ENCODE results near the gene SS18L1. TPM values are rescaled to one million over a fixed set of nuclear protein-coding genes. Genes with fewer than 3 reads are reported as not detected.

SS18L1 gene
- total RNA-seq, 1 experiment from 2014 or later = 12.3 TPM

GRCh38 chr20:62196286-62196685, 52.7 kb downstream of the SS18L1 start:
- H3K79me2 ChIP-seq (ENCODE audit: low read length) = peaks cover 7% of the 10 kb centered on the region; the same call in 1 of the 2 replicates
- no peak overlapping the region for H3K27ac ChIP-seq (ENCODE audit: low read length)
- no peaks in the 10 kb centered on the region for H4K20me1 ChIP-seq (ENCODE audit: insufficient read depth, low read depth, low read length)
- H3K9ac ChIP-seq (ENCODE audit: low read length) = no peak overlapping the region
- no peak overlapping the region for H3K4me2 ChIP-seq (ENCODE audit: low read depth, low read length, poor library complexity, severe bottlenecking)
- DNase-seq = no peak
- peaks cover 13% of the 10 kb centered on the region for H3K36me3 ChIP-seq (ENCODE audit: insufficient read depth, low read length)
- no peaks in the 10 kb centered on the region for H3K4me1 ChIP-seq (ENCODE audit: low read length)
- H3K9me2 ChIP-seq (replicated peaks; ENCODE audit: insufficient read depth, low read length) = no peaks in the 10 kb centered on the region
- no peaks in the 10 kb centered on the region for H3K9me3 ChIP-seq (ENCODE audit: low read length)
- no peaks in the 10 kb centered on the region for H3K27me3 ChIP-seq (ENCODE audit: low read length)
- no peak overlapping the region for H2AFZ ChIP-seq (ENCODE audit: low read length)
- no peak overlapping the region for H3K4me3 ChIP-seq (ENCODE audit: low read length)

- no peaks in the 10 kb centered on the region for H3K9me3 ChIP-seq (ENCODE audit: low read length)
- H3K4me3 ChIP-seq (ENCODE audit: low read length) = no peak overlapping the region
- H3K27ac ChIP-seq (ENCODE audit: low read length) = no peak overlapping the region
- no peak overlapping the region for H3K4me2 ChIP-seq (ENCODE audit: low read depth, low read length, poor library complexity, severe bottlenecking)
- H3K27me3 ChIP-seq (ENCODE audit: low read length) = no peaks in the 10 kb centered on the region
- H3K9ac ChIP-seq (ENCODE audit: low read length) = no peak overlapping the region
- no peaks in the 10 kb centered on the region for H4K20me1 ChIP-seq (ENCODE audit: insufficient read depth, low read depth, low read length)
- H3K4me1 ChIP-seq (ENCODE audit: low read length) = no peaks in the 10 kb centered on the region
- peaks cover 4% of the 10 kb centered on the region; the same call in 1 of the 2 replicates for H3K79me2 ChIP-seq (ENCODE audit: low read length)
- no peak overlapping the region for H2AFZ ChIP-seq (ENCODE audit: low read length)
- no peak for DNase-seq
- H3K36me3 ChIP-seq (ENCODE audit: insufficient read depth, low read length) = peaks cover 13% of the 10 kb centered on the region
- no peaks in the 10 kb centered on the region for H3K9me2 ChIP-seq (replicated peaks; ENCODE audit: insufficient read depth, low read length)
These were observed 53.7 kb downstream of the SS18L1 start for GRCh38 chr20:62197311-62197710.

DNA sequence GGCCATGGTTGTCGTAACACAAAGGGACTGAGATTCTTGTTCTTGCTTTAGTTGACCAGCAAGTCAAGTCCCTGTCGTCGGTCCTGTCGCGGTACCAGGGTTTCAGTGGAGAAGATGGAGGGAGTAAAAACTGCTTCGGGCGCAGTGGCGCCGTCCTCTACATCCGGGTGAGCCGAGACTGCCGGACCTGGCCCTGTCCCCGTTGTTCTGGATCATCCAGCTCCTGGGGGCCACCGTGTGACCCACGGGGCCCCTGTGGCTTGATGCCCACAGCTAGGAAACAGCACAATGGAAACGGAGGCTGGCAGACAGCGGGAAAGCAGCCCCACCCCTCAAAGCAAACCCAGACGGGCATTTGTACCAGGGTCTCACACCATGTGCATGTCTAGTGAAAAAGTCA, 54.2 kb downstream of the SS18L1 start:
- H3K4me3 ChIP-seq (ENCODE audit: low read length) = no peak overlapping the region
- peaks cover 13% of the 10 kb centered on the region for H3K36me3 ChIP-seq (ENCODE audit: insufficient read depth, low read length)
- H3K4me1 ChIP-seq (ENCODE audit: low read length) = no peaks in the 10 kb centered on the region
- no peak overlapping the region for H3K9ac ChIP-seq (ENCODE audit: low read length)
- H2AFZ ChIP-seq (ENCODE audit: low read length) = no peak overlapping the region
- no peaks in the 10 kb centered on the region for H4K20me1 ChIP-seq (ENCODE audit: insufficient read depth, low read depth, low read length)
- H3K79me2 ChIP-seq (ENCODE audit: low read length) = no peaks in the 10 kb centered on the region; the same call in 1 of the 2 replicates
- H3K27ac ChIP-seq (ENCODE audit: low read length) = no peak overlapping the region
- DNase-seq = no peak
- H3K4me2 ChIP-seq (ENCODE audit: low read depth, low read length, poor library complexity, severe bottlenecking) = no peak overlapping the region
- no peaks in the 10 kb centered on the region for H3K9me3 ChIP-seq (ENCODE audit: low read length)
- H3K27me3 ChIP-seq (ENCODE audit: low read length) = no peaks in the 10 kb centered on the region
- H3K9me2 ChIP-seq (replicated peaks; ENCODE audit: insufficient read depth, low read length) = no peaks in the 10 kb centered on the region

DNA sequence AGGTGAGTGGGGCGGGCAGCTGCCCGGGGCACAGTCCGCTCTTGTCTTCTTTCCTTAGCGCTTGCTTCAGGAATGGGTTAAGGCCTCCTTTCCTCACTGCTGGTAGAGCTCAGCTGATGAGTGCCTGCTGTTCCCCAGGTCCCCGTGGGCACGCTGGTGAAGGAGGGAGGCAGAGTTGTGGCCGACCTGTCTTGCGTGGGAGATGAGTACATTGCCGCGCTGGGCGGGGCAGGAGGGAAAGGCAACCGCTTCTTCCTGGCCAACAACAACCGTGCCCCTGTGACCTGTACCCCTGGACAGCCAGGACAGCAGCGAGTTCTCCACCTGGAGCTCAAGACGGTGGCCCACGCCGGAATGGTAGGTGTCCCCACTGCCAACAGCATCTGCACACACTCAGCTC, 54.9 kb downstream of the SS18L1 start:
- DNase-seq = no peak
- Histone ChIP-seq H3K4me1 (ENCODE audit: low read length) (no peaks in the 10 kb centered on the region), H3K79me2 (ENCODE audit: low read length) (no peaks in the 10 kb centered on the region; the same call in 1 of the 2 replicates), H3K9me2 (replicated peaks; ENCODE audit: insufficient read depth, low read length) (no peaks in the 10 kb centered on the region), H3K4me3 (ENCODE audit: low read length) (no peak overlapping the region), H3K27ac (ENCODE audit: low read length) (no peak overlapping the region), H4K20me1 (ENCODE audit: insufficient read depth, low read depth, low read length) (no peaks in the 10 kb centered on the region), H3K36me3 (ENCODE audit: insufficient read depth, low read length) (peaks cover 13% of the 10 kb centered on the region), H2AFZ (ENCODE audit: low read length) (no peak overlapping the region), H3K9me3 (ENCODE audit: low read length) (no peaks in the 10 kb centered on the region), H3K9ac (ENCODE audit: low read length) (no peak overlapping the region), H3K27me3 (ENCODE audit: low read length) (no peaks in the 10 kb centered on the region), H3K4me2 (ENCODE audit: low read depth, low read length, poor library complexity, severe bottlenecking) (no peak overlapping the region)

GRCh38 chr20:62198931-62199330, 55.4 kb downstream of the SS18L1 start:
- Histone ChIP-seq H3K9me2 (replicated peaks; ENCODE audit: insufficient read depth, low read length) (no peaks in the 10 kb centered on the region), H4K20me1 (ENCODE audit: insufficient read depth, low read depth, low read length) (no peaks in the 10 kb centered on the region), H3K4me2 (ENCODE audit: low read depth, low read length, poor library complexity, severe bottlenecking) (no peak overlapping the region), H3K4me1 (ENCODE audit: low read length) (no peaks in the 10 kb centered on the region), H3K9ac (ENCODE audit: low read length) (no peak overlapping the region), H3K36me3 (ENCODE audit: insufficient read depth, low read length) (peaks cover 13% of the 10 kb centered on the region), H3K79me2 (ENCODE audit: low read length) (no peaks in the 10 kb centered on the region), H2AFZ (ENCODE audit: low read length) (no peak overlapping the region), H3K9me3 (ENCODE audit: low read length) (no peaks in the 10 kb centered on the region), H3K4me3 (ENCODE audit: low read length) (no peak overlapping the region), H3K27me3 (ENCODE audit: low read length) (no peaks in the 10 kb centered on the region), H3K27ac (ENCODE audit: low read length) (no peak overlapping the region)
- no peak for DNase-seq

DNA sequence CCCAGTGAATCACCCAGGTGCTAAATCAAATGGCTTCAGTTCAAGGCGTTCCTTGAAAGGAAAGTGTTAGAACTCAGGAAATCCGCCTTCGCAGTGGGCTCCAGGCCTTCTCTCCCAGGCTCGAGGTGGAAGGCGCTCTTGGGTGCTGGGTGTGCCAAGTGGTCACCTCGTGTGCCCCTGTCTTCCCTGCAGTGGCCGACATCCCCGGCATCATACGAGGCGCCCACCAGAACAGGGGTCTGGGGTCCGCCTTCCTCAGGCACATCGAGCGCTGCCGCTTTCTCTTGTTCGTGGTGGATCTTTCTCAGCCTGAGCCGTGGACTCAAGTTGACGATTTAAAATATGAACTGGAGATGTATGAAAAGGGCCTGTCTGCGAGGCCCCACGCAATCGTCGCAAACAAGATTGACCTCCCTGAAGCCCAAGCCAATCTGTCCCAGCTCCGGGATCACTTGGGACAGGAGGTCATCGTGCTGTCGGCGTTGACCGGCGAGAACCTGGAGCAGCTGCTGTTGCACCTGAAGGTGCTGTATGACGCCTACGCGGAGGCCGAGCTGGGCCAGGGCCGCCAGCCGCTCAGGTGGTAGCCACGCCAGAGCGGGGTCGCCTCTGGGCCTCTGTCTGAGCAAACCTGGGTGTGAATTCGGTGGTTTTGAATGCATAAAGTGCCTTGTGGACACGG, 57.1 kb downstream of the SS18L1 start:
- no peak overlapping the region for H3K9ac ChIP-seq (ENCODE audit: low read length)
- no peaks in the 10 kb centered on the region for H4K20me1 ChIP-seq (ENCODE audit: insufficient read depth, low read depth, low read length)
- H3K27ac ChIP-seq (ENCODE audit: low read length) = no peak overlapping the region
- H3K4me2 ChIP-seq (ENCODE audit: low read depth, low read length, poor library complexity, severe bottlenecking) = no peak overlapping the region
- no peaks in the 10 kb centered on the region for H3K9me2 ChIP-seq (replicated peaks; ENCODE audit: insufficient read depth, low read length)
- no peak overlapping the region for H3K4me3 ChIP-seq (ENCODE audit: low read length)
- H3K36me3 ChIP-seq (ENCODE audit: insufficient read depth, low read length) = peaks cover 12% of the 10 kb centered on the region
- no peaks in the 10 kb centered on the region for H3K4me1 ChIP-seq (ENCODE audit: low read length)
- no peaks in the 10 kb centered on the region for H3K9me3 ChIP-seq (ENCODE audit: low read length)
- H3K27me3 ChIP-seq (ENCODE audit: low read length) = no peaks in the 10 kb centered on the region
- no peak overlapping the region for H2AFZ ChIP-seq (ENCODE audit: low read length)
- H3K79me2 ChIP-seq (ENCODE audit: low read length) = no peaks in the 10 kb centered on the region
- DNase-seq = no peak

GRCh38 chr20:62201173-62202082, 57.9 kb downstream of the SS18L1 start:
- DNase-seq = no peak
- Histone ChIP-seq H3K9me3 (ENCODE audit: low read length) (no peaks in the 10 kb centered on the region), H3K4me2 (ENCODE audit: low read depth, low read length, poor library complexity, severe bottlenecking) (no peak overlapping the region), H3K9me2 (replicated peaks; ENCODE audit: insufficient read depth, low read length) (no peaks in the 10 kb centered on the region), H3K4me1 (ENCODE audit: low read length) (no peaks in the 10 kb centered on the region), H3K4me3 (ENCODE audit: low read length) (no peak overlapping the region), H3K27ac (ENCODE audit: low read length) (no peak overlapping the region), H3K9ac (ENCODE audit: low read length) (no peak overlapping the region), H3K36me3 (ENCODE audit: insufficient read depth, low read length) (peaks cover 9% of the 10 kb centered on the region; the same call in 1 of the 2 replicates), H3K79me2 (ENCODE audit: low read length) (no peaks in the 10 kb centered on the region), H3K27me3 (ENCODE audit: low read length) (no peaks in the 10 kb centered on the region), H2AFZ (ENCODE audit: low read length) (no peak overlapping the region), H4K20me1 (ENCODE audit: insufficient read depth, low read depth, low read length) (no peaks in the 10 kb centered on the region)

DNA sequence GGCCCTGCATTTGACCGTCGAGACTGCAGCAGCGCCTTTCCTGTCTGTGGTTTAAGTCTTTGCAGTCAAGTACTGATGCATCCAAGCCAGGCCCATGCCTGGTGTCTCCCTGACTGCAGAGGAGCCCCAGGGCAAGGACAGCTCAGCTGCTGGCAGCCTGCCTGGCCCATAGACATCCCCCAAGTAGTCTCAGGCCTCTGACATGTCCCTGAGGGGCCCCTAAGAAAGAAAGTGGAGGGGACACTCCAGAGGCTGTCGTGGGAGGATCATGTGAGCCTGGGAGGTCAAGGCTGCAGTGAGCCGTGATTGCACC, 58.5 kb downstream of the SS18L1 start:
- no peaks in the 10 kb centered on the region for H3K27me3 ChIP-seq (ENCODE audit: low read length)
- H3K4me1 ChIP-seq (ENCODE audit: low read length) = no peaks in the 10 kb centered on the region
- H3K4me2 ChIP-seq (ENCODE audit: low read depth, low read length, poor library complexity, severe bottlenecking) = no peak overlapping the region
- no peak overlapping the region for H3K9ac ChIP-seq (ENCODE audit: low read length)
- no peak for DNase-seq
- H3K36me3 ChIP-seq (ENCODE audit: insufficient read depth, low read length) = peaks cover 9% of the 10 kb centered on the region; the same call in 1 of the 2 replicates
- H3K27ac ChIP-seq (ENCODE audit: low read length) = no peak overlapping the region
- no peaks in the 10 kb centered on the region for H4K20me1 ChIP-seq (ENCODE audit: insufficient read depth, low read depth, low read length)
- H3K4me3 ChIP-seq (ENCODE audit: low read length) = no peak overlapping the region
- H3K9me3 ChIP-seq (ENCODE audit: low read length) = no peaks in the 10 kb centered on the region
- no peaks in the 10 kb centered on the region for H3K9me2 ChIP-seq (replicated peaks; ENCODE audit: insufficient read depth, low read length)
- no peaks in the 10 kb centered on the region for H3K79me2 ChIP-seq (ENCODE audit: low read length)
- H2AFZ ChIP-seq (ENCODE audit: low read length) = no peak overlapping the region

All from Karpas-422 (cell line).